ENCODE measurements around the gene NLGN1.

NLGN1 gene

GRCh38 chr3:174097686-174098085 is 700.1 kb downstream of the NLGN1 start:
- no peak overlapping the region for H3K27ac ChIP-seq

GRCh38 chr3:174098746-174099145 is 701.2 kb downstream of the NLGN1 start:
- Histone ChIP-seq H3K9me3 (no peaks in the 10 kb centered on the region), H3K27ac (no peak overlapping the region), H3K36me3 (no peaks in the 10 kb centered on the region), H3K4me1 (ENCODE audit: control insufficient read depth in 1 of 2, insufficient read depth in 1 of 2, low read depth in 1 of 2, low read length in 1 of 2) (no peaks in the 10 kb centered on the region), H3K4me3 (ENCODE audit: low read depth in 1 of 2, low read length in 1 of 2) (no peak overlapping the region), H3K27me3 (no peaks in the 10 kb centered on the region)
- TF ChIP-seq CTCF (IDR thresholded peaks at IDR 0.05): no peak

More at GRCh38 chr3:174097686-174098085, 700.1 kb downstream of the NLGN1 start:
- H3K9me3 ChIP-seq: no peaks in the 10 kb centered on the region
- no peak overlapping the region for H3K4me3 ChIP-seq (ENCODE audit: low read depth in 1 of 2, low read length in 1 of 2)
- H3K36me3 ChIP-seq: no peaks in the 10 kb centered on the region
- no peak for TF ChIP-seq CTCF (IDR thresholded peaks at IDR 0.05)
- no peaks in the 10 kb centered on the region for H3K27me3 ChIP-seq
- no peaks in the 10 kb centered on the region for H3K4me1 ChIP-seq (ENCODE audit: control insufficient read depth in 1 of 2, insufficient read depth in 1 of 2, low read depth in 1 of 2, low read length in 1 of 2)

- H3K27ac ChIP-seq: no peak overlapping the region
- H3K9me3 ChIP-seq: no peaks in the 10 kb centered on the region
- no peaks in the 10 kb centered on the region for H3K36me3 ChIP-seq
- H3K27me3 ChIP-seq: no peaks in the 10 kb centered on the region
- H3K4me1 ChIP-seq (ENCODE audit: control insufficient read depth in 1 of 2, insufficient read depth in 1 of 2, low read depth in 1 of 2, low read length in 1 of 2): no peaks in the 10 kb centered on the region
- TF ChIP-seq CTCF (IDR thresholded peaks at IDR 0.05): no peak
- H3K4me3 ChIP-seq (ENCODE audit: low read depth in 1 of 2, low read length in 1 of 2): no peak overlapping the region
These were observed 702.2 kb downstream of the NLGN1 start for GRCh38 chr3:174099724-174100123.

- Histone ChIP-seq H3K27me3 (no peaks in the 10 kb centered on the region), H3K27ac (no peak overlapping the region), H3K4me3 (ENCODE audit: low read depth in 1 of 2, low read length in 1 of 2) (no peak overlapping the region), H3K36me3 (no peaks in the 10 kb centered on the region), H3K9me3 (no peaks in the 10 kb centered on the region), H3K4me1 (ENCODE audit: control insufficient read depth in 1 of 2, insufficient read depth in 1 of 2, low read depth in 1 of 2, low read length in 1 of 2) (no peaks in the 10 kb centered on the region)
- TF ChIP-seq CTCF (IDR thresholded peaks at IDR 0.05): no peak
These were observed 703.2 kb downstream of the NLGN1 start for GRCh38 chr3:174100744-174101143.

- no peak for TF ChIP-seq CTCF (IDR thresholded peaks at IDR 0.05)
- Histone ChIP-seq H3K27ac (no peak overlapping the region), H3K27me3 (no peaks in the 10 kb centered on the region), H3K36me3 (no peaks in the 10 kb centered on the region), H3K4me3 (ENCODE audit: low read depth in 1 of 2, low read length in 1 of 2) (no peak overlapping the region), H3K4me1 (ENCODE audit: control insufficient read depth in 1 of 2, insufficient read depth in 1 of 2, low read depth in 1 of 2, low read length in 1 of 2) (no peaks in the 10 kb centered on the region), H3K9me3 (no peaks in the 10 kb centered on the region)
These were observed 703.7 kb downstream of the NLGN1 start for GRCh38 chr3:174101244-174101643.

GRCh38 chr3:174102274-174102673 is 704.7 kb downstream of the NLGN1 start:
- Histone ChIP-seq H3K27ac (no peak overlapping the region), H3K4me3 (ENCODE audit: low read depth in 1 of 2, low read length in 1 of 2) (no peak overlapping the region)

More at GRCh38 chr3:174102274-174102673, 704.7 kb downstream of the NLGN1 start:
- TF ChIP-seq CTCF (IDR thresholded peaks at IDR 0.05): no peak
- no peaks in the 10 kb centered on the region for H3K9me3 ChIP-seq
- H3K27me3 ChIP-seq: no peaks in the 10 kb centered on the region
- no peaks in the 10 kb centered on the region for H3K4me1 ChIP-seq (ENCODE audit: control insufficient read depth in 1 of 2, insufficient read depth in 1 of 2, low read depth in 1 of 2, low read length in 1 of 2)
- no peaks in the 10 kb centered on the region for H3K36me3 ChIP-seq
